ENCODE results near the gene MEX3C.

Gene MEX3C

GRCh38 chr18:51191128-51191717 lies 6.3 kb downstream of the MEX3C start:
- no peak for DNase-seq (ENCODE audit: low spot score)

GRCh38 chr18:51190000-51190399 lies 7.5 kb downstream of the MEX3C start:
- no peak for DNase-seq (ENCODE audit: low spot score)
- TF ChIP-seq CTCF (IDR thresholded peaks at IDR 0.05; ENCODE audit: extremely low read depth, missing control alignments), result no peak

More at GRCh38 chr18:51191128-51191717, 6.3 kb downstream of the MEX3C start:
- no peak for TF ChIP-seq CTCF (IDR thresholded peaks at IDR 0.05; ENCODE audit: extremely low read depth, missing control alignments)

- peak; percentile 12 for DNase-seq (ENCODE audit: low spot score)
- no peak for TF ChIP-seq CTCF (IDR thresholded peaks at IDR 0.05; ENCODE audit: extremely low read depth, missing control alignments)
Observed at GRCh38 chr18:51188024-51188701, 9.3 kb downstream of the MEX3C start.

GRCh38 chr18:51185075-51185474 lies 12.4 kb downstream of the MEX3C start:
- DNase-seq (ENCODE audit: low spot score), result no peak

GRCh38 chr18:51184091-51184457 lies 13.4 kb downstream of the MEX3C start:
- no peak for TF ChIP-seq CTCF (IDR thresholded peaks at IDR 0.05; ENCODE audit: extremely low read depth, missing control alignments)
- no peak for DNase-seq (ENCODE audit: low spot score)

More at GRCh38 chr18:51185075-51185474, 12.4 kb downstream of the MEX3C start:
- TF ChIP-seq CTCF (IDR thresholded peaks at IDR 0.05; ENCODE audit: extremely low read depth, missing control alignments), result no peak

- no peak for TF ChIP-seq CTCF (IDR thresholded peaks at IDR 0.05; ENCODE audit: extremely low read depth, missing control alignments)
- DNase-seq (ENCODE audit: low spot score), result no peak
Observed at GRCh38 chr18:51183372-51184090, 13.9 kb downstream of the MEX3C start.

GRCh38 chr18:51182824-51183223 lies 14.7 kb downstream of the MEX3C start:
- no peak for DNase-seq (ENCODE audit: low spot score)
- TF ChIP-seq CTCF (IDR thresholded peaks at IDR 0.05; ENCODE audit: extremely low read depth, missing control alignments), result no peak

Data from GM20000 (cell line).